ENCODE data around the gene SDK2.

Gene SDK2

DNA sequence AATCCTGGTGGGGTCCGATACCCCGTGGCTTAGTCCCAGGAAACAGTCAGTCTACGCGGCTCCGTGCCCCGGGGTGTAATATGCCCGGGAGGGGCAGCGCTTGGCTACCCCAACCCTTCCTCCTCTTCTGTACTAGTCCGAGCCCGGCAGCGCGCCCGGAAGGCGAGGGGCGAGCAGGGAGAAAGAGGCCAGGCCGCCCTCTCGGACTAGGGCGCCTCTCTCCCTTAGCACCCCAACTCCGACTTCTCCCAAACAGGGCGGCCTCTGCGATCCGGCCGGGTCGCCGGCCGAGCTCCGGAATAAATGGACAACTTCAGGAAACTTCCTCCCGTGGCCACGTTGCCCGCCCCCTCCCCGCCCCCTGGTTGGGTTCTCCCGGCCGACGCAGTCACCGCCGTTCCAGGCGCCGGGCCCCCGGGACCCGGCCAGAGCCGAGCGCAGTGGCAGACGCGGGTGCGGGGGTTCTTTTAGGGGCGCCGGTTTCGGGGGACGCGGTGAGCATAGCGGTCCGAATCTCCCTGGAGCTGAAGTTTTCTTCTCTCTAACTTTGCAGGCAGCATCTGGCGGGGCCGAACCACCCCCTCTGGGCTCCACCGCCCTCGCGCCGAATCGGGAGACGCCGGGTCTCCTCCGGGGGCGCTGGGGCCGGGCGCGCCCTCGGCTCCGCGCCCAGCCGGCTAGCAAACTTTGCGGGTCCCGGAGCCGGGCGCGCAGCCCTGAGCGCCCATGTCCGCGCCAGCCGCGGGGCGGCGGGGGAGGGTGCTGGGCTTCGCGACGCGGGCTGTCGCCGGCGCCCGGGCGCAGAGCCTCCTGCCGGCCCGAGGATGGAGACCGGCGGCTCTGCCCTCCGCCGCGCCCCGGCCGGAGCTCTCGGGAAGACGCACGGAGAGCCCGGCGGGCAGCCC, at the start of gene SDK2:
SDK2 (minus strand) TSS at position 301 of the 905 bp plus-strand sequence. CDS start 357 bp downstream, outside the sequence.
- no peak for DNase-seq (ENCODE audit: low read depth)

DNA sequence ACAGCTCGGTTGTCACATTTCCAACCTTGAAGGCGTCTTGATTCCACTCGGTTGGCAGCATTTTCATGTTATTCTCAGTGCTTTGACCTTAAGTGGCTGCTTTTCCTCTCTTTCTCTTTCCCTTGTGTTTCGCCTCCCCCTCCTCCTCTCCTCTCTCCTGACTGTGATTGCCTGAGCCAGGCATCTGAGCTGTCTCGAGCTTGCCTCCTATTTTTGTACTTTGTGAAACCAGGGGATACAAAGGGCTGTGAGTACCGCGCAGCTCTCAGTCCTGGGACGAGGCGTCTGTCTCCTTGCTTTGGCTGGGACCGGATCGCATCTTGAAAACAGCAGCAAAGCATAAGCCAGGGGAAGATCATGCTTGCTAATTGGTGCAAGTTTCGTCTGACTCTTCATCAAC, 48.8 kb upstream of the SDK2 start:
- DNase-seq (ENCODE audit: low read depth): no peak

GRCh38 chr17:73691321-73691766, 47.1 kb upstream of the SDK2 start:
- DNase-seq (ENCODE audit: low read depth): no peak

- no peak for DNase-seq (ENCODE audit: low read depth)
Observed at GRCh38 chr17:73690676-73691075, 46.4 kb upstream of the SDK2 start.

- no peak for DNase-seq (ENCODE audit: low read depth)
Observed at GRCh38 chr17:73689596-73690275, 45.5 kb upstream of the SDK2 start.

- DNase-seq (ENCODE audit: low read depth): no peak
Observed at GRCh38 chr17:73686961-73687360, 42.7 kb upstream of the SDK2 start.

GRCh38 chr17:73686126-73686525, 41.9 kb upstream of the SDK2 start:
- DNase-seq (ENCODE audit: low read depth): no peak

GRCh38 chr17:73684183-73684582, 39.9 kb upstream of the SDK2 start:
- no peak for DNase-seq (ENCODE audit: low read depth)

- no peak for DNase-seq (ENCODE audit: low read depth)
Observed at GRCh38 chr17:73683771-73684170, 39.5 kb upstream of the SDK2 start.

DNA sequence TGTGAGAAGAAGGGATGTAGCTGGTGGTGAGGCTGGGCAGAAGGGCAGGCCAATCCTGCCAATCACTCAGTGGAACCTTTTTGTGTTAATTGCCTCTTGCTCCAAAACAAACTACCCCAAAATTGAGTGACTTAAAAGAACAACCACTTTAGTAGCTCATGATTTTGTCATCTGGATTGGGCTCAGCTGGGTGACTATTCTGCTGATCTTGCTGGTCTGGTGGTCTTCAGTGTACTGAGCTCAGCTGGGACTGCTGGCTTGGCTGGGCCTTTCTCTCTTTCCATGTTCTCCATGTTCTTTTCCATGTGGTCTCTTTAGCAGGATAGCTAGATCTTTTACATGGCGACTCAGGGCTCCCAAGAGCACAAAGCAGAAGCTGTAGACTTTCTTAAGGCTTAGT, 37.7 kb upstream of the SDK2 start:
- no peak for DNase-seq (ENCODE audit: low read depth)

GRCh38 chr17:73679476-73679875, 35.2 kb upstream of the SDK2 start:
- no peak for DNase-seq (ENCODE audit: low read depth)

DNA sequence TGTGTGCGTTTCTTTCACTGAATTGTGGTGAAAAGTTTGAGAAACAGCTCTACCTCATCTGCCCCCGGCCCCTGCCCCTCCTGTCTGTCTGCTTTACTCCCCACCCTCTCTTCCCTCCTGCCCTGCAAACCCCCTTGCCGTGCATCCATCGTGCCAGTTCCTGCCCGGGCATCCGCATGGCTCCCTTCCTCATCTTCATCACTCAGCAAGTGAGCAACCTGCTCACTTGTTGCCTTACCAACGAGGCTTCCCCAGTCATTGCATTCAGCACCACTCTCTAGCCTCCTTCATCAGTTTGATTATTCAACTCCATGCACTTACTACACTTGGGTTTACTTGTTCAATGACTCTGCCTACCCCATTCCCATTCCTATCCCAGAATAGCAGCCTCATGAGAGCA, 34.8 kb upstream of the SDK2 start:
- no peak for DNase-seq (ENCODE audit: low read depth)

DNA sequence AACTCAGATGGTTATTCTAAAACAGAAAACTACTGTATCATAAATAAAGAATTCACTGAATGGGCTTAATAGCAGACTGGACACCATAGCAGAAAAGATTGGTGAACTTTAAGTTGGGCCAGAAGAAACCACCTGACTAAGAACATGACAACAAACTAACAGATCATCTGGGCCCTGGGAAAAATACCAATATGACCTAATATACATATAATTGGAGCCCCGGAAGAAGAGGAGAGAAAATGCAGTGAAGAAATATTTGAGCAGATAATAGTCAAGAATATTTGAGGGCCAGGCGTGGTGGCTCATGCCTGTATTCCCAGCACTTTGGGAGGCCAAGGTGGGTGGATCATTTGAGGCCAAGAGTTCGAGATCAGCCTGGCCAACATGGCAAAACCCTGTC, 25.5 kb upstream of the SDK2 start:
- DNase-seq (ENCODE audit: low read depth): no peak

DNA sequence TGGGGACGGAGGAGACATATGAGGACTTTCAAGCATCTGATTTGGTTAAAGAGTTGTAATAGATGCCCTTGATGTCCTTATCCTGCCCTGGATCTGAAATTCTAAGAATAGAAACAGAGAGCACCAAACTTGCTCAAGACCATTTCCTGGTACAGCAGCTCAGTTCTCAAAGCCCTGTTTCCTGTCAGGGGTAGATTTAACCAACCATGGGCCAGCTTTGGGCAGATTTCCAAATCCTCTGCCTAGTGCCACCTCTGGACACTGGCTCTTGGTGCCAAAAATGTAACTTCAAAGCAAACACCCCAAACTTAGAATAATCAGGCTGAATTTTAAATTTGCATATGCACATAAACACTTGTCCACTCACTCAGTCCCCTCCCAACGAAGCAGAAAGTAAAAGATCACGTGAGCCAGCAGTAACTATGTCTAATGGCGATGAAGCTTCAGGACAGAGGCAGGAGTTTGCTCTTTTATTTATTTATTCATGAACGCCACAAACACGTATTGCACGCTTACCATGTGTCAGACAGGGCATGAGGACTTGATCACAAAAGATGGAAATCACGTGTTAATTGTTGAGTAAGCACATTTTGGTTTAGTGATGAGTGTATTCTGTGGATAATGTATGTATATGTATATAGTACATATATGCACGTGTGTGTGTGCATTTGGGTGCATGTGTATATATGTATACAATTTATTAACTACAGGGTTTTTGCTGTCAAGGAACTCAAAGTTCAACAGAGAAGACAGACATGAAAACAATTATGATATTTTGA, 23.1 kb upstream of the SDK2 start:
- DNase-seq (ENCODE audit: low read depth): no peak

DNA sequence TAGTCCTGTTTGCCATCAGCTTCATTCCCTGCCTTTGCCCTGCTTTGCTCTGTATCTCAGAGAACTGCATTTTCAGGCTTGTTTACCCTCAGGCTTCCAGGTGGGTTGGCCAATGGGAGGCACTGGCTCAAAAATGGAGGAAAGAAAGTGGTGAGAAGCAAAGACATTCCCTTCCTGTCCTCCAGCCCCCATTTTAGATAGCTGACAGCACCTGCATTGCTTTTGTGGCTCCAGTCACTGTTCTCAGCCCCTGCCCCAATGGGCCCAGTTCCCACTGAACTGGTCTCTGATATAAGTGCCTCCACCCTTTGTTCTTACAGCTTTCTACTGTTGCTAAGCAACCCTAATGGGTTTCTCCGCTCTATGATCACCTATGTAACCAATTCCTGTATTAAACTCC, 19.4 kb upstream of the SDK2 start:
- no peak for DNase-seq (ENCODE audit: low read depth)

DNA sequence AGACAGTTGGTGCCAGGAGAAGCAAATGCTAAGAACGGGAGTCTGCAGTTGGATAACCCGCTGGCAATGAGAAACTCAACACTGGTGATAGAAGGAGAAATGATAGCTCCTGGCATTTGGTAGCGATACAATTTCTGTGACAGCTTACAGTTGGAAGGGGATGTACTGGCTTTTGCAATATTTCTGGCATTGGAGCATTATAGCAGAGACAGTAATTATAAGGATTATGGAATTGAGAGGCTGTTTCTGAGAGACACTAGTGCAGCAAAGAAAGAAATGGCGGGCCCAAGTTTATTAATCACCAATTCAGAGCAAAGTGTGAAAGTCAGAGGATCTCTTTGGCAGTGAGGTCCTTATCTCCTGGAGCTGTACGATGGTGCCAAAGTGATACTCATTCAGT, 16.1 kb upstream of the SDK2 start:
- no peak for DNase-seq (ENCODE audit: low read depth)

GRCh38 chr17:73658821-73659515, 14.7 kb upstream of the SDK2 start:
- DNase-seq (ENCODE audit: low read depth): no peak

DNA sequence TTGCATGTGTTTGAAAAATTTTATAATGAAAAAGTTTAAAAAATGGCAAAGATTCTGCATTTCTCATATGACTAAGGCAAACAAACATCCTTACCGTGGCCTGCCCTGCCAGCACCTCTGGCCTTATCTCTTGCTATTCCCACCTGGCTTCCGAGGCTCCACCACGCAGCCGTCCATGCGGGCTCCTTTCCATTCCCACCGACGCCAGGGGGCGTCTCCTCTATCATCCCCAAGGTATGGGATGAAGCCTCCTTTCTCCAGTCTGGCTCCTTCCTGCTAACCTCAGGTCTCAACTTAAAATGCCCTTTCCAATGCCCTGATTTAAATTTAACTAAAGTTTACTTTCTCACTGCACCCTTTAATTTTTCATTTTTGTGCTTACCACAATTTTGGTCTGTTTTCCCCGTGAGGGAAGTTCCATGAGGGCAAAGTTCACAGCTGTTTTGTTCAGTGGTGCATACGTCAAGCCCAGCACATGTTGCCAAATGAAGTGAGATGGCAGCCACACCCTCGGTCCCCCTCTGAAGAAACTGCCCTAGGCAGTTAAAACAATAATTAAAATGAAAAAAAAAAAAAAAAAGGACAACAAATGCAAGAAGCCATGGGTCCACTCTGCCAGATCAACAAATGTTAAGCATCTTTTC, 13.3 kb upstream of the SDK2 start:
- no peak for DNase-seq (ENCODE audit: low read depth)

GRCh38 chr17:73654241-73654640, 10.0 kb upstream of the SDK2 start:
- DNase-seq (ENCODE audit: low read depth): no peak

GRCh38 chr17:73653810-73654209, 9.6 kb upstream of the SDK2 start:
- no peak for DNase-seq (ENCODE audit: low read depth)

DNA sequence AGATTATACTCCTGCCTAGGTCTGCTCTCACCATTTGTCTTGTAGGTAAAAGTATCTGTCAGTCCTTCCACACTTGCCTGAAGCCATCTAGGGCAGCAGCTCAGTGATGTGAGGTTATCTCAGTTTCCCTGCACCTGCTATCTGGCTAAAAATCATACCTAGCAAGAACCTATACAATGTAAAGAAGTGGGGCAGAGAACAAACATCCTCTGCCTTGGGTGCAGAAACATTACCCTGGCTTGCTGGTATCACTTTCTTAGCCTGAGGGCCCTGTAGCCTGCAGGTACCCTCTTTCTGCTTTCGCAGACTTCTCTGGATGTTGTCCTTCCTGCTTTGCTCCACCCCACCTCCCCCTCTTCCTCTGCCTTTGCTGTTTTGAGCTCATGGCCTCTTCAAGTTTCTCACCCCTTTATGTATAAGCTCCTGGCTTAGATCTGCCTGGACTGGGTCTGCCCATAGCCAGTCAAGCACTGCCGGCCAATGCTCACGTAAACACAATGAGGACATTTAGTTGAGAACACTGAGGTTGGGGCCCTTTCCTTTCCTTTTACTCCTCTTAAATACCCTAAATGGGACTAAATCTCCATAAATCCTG, 8.7 kb upstream of the SDK2 start:
- DNase-seq (ENCODE audit: low read depth): no peak

Measured in stimulated activated CD8-positive, alpha-beta memory T cell treated with anti-CD3 and anti-CD28 coated beads, Interleukin-15, amount 100 ng/mL, for 24 hours (primary cell).